CD14-positive monocyte (primary cell): ENCODE measurements around the gene BHLHE23. TPM values are rescaled to one million over a fixed set of nuclear protein-coding genes. Genes with fewer than 3 reads are reported as not detected.

Experiments
- DNase-seq, 3 donors: peaks; one replicate each; pipeline ENCODE4 v3.0.0-alpha.2; 2011 to 2022
- H2AFZ ChIP-seq: 2 replicates; pipeline ENCODE4 v1.6.0; 2012; ENCODE audit warnings: mild to moderate bottlenecking, low read depth, low read length, inconsistent platforms; ENCODE audit not compliant: insufficient read depth, poor library complexity, severe bottlenecking
- H3K27ac ChIP-seq, 2 donors: 1 replicate in 1 of 2; 2 replicates in 1 of 2; pipeline ENCODE4 v1.5.1; 2012 to 2013; ENCODE audit warnings: low read length in 2 of 2, control low read depth in 1 of 2, inconsistent platforms in 1 of 2, low read depth in 1 of 2, mild to moderate bottlenecking in 1 of 2
- H3K27me3 ChIP-seq, 2 donors: one replicate each; pipeline versions ENCODE4 v1.6.0 to v1.6.1; 2011 to 2013; ENCODE audit warnings: low read length in 2 of 2; ENCODE audit not compliant: control insufficient read depth in 2 of 2, insufficient read depth in 2 of 2
- H3K36me3 ChIP-seq, 2 donors: replicated peaks in 1 of 2; 1 replicate in 1 of 2; 2 replicates in 1 of 2; pipeline versions ENCODE4 v1.5.1 to v1.6.1; 2012 to 2013; ENCODE audit warnings: low read length in 2 of 2, control low read depth in 1 of 2, inconsistent platforms in 1 of 2, mild to moderate bottlenecking in 1 of 2; ENCODE audit not compliant: insufficient read depth in 2 of 2, control insufficient read depth in 1 of 2
- H3K4me1 ChIP-seq, 2 donors: 1 replicate in 1 of 2; 2 replicates in 1 of 2; pipeline versions ENCODE4 v1.5.1 to v1.6.1; 2012 to 2013; ENCODE audit warnings: low read length in 2 of 2, control low read depth in 1 of 2, inconsistent platforms in 1 of 2, mild to moderate bottlenecking in 1 of 2, moderate library complexity in 1 of 2; ENCODE audit not compliant: insufficient read depth in 2 of 2, control insufficient read depth in 1 of 2
- H3K4me2 ChIP-seq: replicated peaks from 2 replicates; pipeline ENCODE3; 2012; ENCODE audit warnings: low read length, moderate library complexity, mild to moderate bottlenecking; ENCODE audit not compliant: poor library complexity, severe bottlenecking; ENCODE audit errors: extremely low read depth
- H3K4me3 ChIP-seq, 3 experiments: fragments of 200-600 bp in 1 of 3; sonication (generic) in 1 of 3; replicated peaks in 1 of 3; 1 replicate in 2 of 3; 2 replicates in 1 of 3; pipeline ENCODE4 v1.5.1; 2011 to 2013; ENCODE audit warnings: low read length in 3 of 3, mild to moderate bottlenecking in 3 of 3, control low read depth in 2 of 3, low read depth in 2 of 3, inconsistent platforms in 1 of 3, moderate library complexity in 1 of 3
- H3K79me2 ChIP-seq: 2 replicates; pipeline ENCODE4 v1.6.0; 2012; ENCODE audit warnings: mild to moderate bottlenecking, control low read depth, inconsistent platforms, low read length, moderate library complexity; ENCODE audit not compliant: insufficient read depth
- H3K9ac ChIP-seq: 2 replicates; pipeline ENCODE4 v1.6.0; 2017; ENCODE audit warnings: low read length, mild to moderate bottlenecking; ENCODE audit not compliant: insufficient read depth, poor library complexity, severe bottlenecking
- H3K9me3 ChIP-seq, 2 donors: replicated peaks in 1 of 2; 1 replicate in 1 of 2; 2 replicates in 1 of 2; pipeline versions ENCODE4 v1.5.1 to v1.6.1; 2012 to 2013; ENCODE audit warnings: low read length in 2 of 2, control low read depth in 1 of 2; ENCODE audit not compliant: control insufficient read depth in 1 of 2, insufficient read depth in 1 of 2
- H4K20me1 ChIP-seq: 2 replicates; pipeline ENCODE4 v1.6.0; 2012; ENCODE audit warnings: mild to moderate bottlenecking, low read length, control low read depth, moderate library complexity; ENCODE audit not compliant: insufficient read depth
- H3K27ac Mint-ChIP-seq, 7 donors: one replicate each; pipeline ENCODE4 v1.8.0; 2020; ENCODE audit warnings: mild to moderate bottlenecking in 7 of 7, mixed read lengths in 7 of 7, moderate library complexity in 6 of 7, inconsistent platforms in 2 of 7
- H3K27me3 Mint-ChIP-seq, 3 donors: one replicate each; pipeline ENCODE4 v1.8.0; 2021 to 2022; ENCODE audit warnings: low read depth in 3 of 3, mild to moderate bottlenecking in 3 of 3, mixed read lengths in 3 of 3, moderate library complexity in 3 of 3, inconsistent platforms in 1 of 3
- H3K36me3 Mint-ChIP-seq, 2 donors: one replicate each; pipeline ENCODE4 v1.8.0; 2020; ENCODE audit warnings: mixed read lengths in 2 of 2, inconsistent platforms in 1 of 2, mild to moderate bottlenecking in 1 of 2
- H3K4me1 Mint-ChIP-seq: one replicate; pipeline ENCODE4 v1.8.0; 2020; ENCODE audit warnings: mild to moderate bottlenecking, mixed read lengths
- H3K4me3 Mint-ChIP-seq, 2 donors: one replicate each; pipeline ENCODE4 v1.8.0; 2020; ENCODE audit warnings: mild to moderate bottlenecking in 2 of 2, mixed read lengths in 2 of 2, moderate library complexity in 1 of 2
- H3K9me3 Mint-ChIP-seq, 7 donors: one replicate each; pipeline ENCODE4 v1.8.0; 2020 to 2022; ENCODE audit warnings: mixed read lengths in 7 of 7, mild to moderate bottlenecking in 6 of 7, moderate library complexity in 6 of 7, inconsistent platforms in 2 of 7
- CTCF ChIP-seq: fragments of 200-600 bp; IDR thresholded peaks from one replicate; pipeline ENCODE4 v1.8.0; 2022; ENCODE audit warnings: antibody characterized with exemption, mild to moderate bottlenecking
- WGBS: methylation state at CpG from one replicate; pipeline ENCODE4 v1.1.5; 2013; ENCODE audit warnings: missing lambda C conversion rate; ENCODE audit not compliant: insufficient coverage; 5-methylcytosine and 5-hydroxymethylcytosine counted together
- intact Hi-C, 2 donors: fragments of 100-400 bp; cut with micrococcal nuclease; formaldehyde crosslinking; loops; one replicate each; pipeline versions ENCODE4 v1.15.0 to v1.15.1; 2023
- polyA plus RNA-seq, 3 donors: library from polyadenylated mRNA; depleted of rRNA in 1 of 3; unstranded in 2 of 3; stranded (reverse) in 1 of 3; fragments of 300-500 nt in 2 of 3; fragments of >200 nt in 1 of 3; fragmentation: Illumina TruSeq in 2 of 3; gene quantifications; 1 replicate in 2 of 3; 2 replicates in 1 of 3; pipeline ENCODE4 v1.2.3, GENCODE V29; 2012 to 2021

Gene BHLHE23
- polyA plus RNA-seq, 3 donors = not detected

- no peak overlapping the region for H3K27ac ChIP-seq
- H3K27ac Mint-ChIP-seq = no peak overlapping the region
- H2AFZ ChIP-seq = no peak overlapping the region
- H3K4me1 ChIP-seq = peaks cover 33% of the 10 kb centered on the region in 2 donors
- H3K9me3 ChIP-seq = peaks cover 0 to 4% of the 10 kb centered on the region in 2 donors
- H3K36me3 ChIP-seq = no peaks in the 10 kb centered on the region
- no peak overlapping the region for H3K4me2 ChIP-seq
- H3K4me3 Mint-ChIP-seq = peak overlapping the region in 1 of 2 donors; percentile 69
- H4K20me1 ChIP-seq = no peaks in the 10 kb centered on the region
- no peaks in the 10 kb centered on the region for H3K36me3 Mint-ChIP-seq
- H3K4me3 ChIP-seq = no peak overlapping the region
- peaks cover 0 to 14% (median 4%) of the 10 kb centered on the region in 7 donors for H3K9me3 Mint-ChIP-seq
- no peak for TF ChIP-seq CTCF
- H3K79me2 ChIP-seq = no peaks in the 10 kb centered on the region
- H3K27me3 Mint-ChIP-seq = peaks cover 81 to 97% (median 88%) of the 10 kb centered on the region in 3 donors
- H3K27me3 ChIP-seq = peaks cover 27 to 81% of the 10 kb centered on the region in 2 donors
- intact Hi-C loops = no loop called here
- WGBS = 67% methylated on average over 13 of the region's 14 CpGs
- no peak for DNase-seq
- peaks cover 35% of the 10 kb centered on the region for H3K4me1 Mint-ChIP-seq
- no peak overlapping the region for H3K9ac ChIP-seq
Measured at GRCh38 chr20:62979310-62979709, 27.5 kb downstream of the BHLHE23 start.

GRCh38 chr20:62978561-62978943 is 28.2 kb downstream of the BHLHE23 start:
- H3K27me3 Mint-ChIP-seq = peaks cover 85 to 98% (median 91%) of the 10 kb centered on the region in 3 donors
- peaks cover 35% of the 10 kb centered on the region for H3K4me1 Mint-ChIP-seq
- Histone ChIP-seq H3K79me2 (no peaks in the 10 kb centered on the region), H3K9ac (no peak overlapping the region), H3K4me1 (peaks cover 33% of the 10 kb centered on the region in 2 donors), H3K4me3 (no peak overlapping the region), H3K27me3 (peaks cover 32 to 89% of the 10 kb centered on the region in 2 donors), H3K4me2 (peak overlapping the region; percentile 41), H3K9me3 (peaks cover 0 to 4% of the 10 kb centered on the region in 2 donors), H4K20me1 (no peaks in the 10 kb centered on the region), H3K36me3 (no peaks in the 10 kb centered on the region), H3K27ac (no peak overlapping the region), H2AFZ (no peak overlapping the region)
- peaks cover 0 to 15% (median 4%) of the 10 kb centered on the region in 7 donors for H3K9me3 Mint-ChIP-seq
- H3K27ac Mint-ChIP-seq = peak overlapping the region in 1 of 7 donors; percentile 44
- TF ChIP-seq CTCF = no peak
- 0% methylated on average over 12 of the region's 13 CpGs for WGBS
- H3K36me3 Mint-ChIP-seq = no peaks in the 10 kb centered on the region
- intact Hi-C loops = no loop called here
- peak overlapping the region in 1 of 2 donors; percentile 84 for H3K4me3 Mint-ChIP-seq
- DNase-seq = peak; percentile 7 to 43 (median 8)
